ENCODE results near the gene TMEM44. TPM values are rescaled to one million over a fixed set of nuclear protein-coding genes. Genes with fewer than 3 reads are reported as not detected.

The TMEM44 gene
- total RNA-seq, 1 donor from 2014 or later, result 35.3 TPM

DNA sequence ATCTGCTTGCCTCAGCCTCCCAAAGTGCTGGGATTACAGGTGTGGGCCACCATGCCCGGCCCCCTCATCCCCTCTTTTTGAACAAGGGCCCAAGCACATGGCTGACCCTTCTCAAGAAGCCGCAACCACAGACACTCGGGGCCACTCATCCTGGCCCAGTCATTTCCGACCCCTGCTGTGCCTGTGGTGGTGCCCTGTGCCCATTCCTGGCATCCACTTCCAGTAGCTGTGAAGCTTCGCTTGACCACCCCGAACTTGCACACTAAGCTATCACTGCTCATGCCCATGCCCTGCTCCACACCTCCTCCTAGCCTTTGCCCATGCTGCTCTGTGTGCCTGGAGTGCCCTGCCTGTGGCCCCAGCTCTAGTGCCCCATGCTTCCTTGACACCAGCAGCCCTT, 8.3 kb downstream of the TMEM44 start:
- Mint-ChIP-seq H3K27ac (ENCODE audit: unreplicated experiment) (no peak overlapping the region), H3K36me3 (ENCODE audit: unreplicated experiment) (peaks cover 11% of the 10 kb centered on the region), H3K9me3 (ENCODE audit: unreplicated experiment) (peaks cover 4% of the 10 kb centered on the region), H3K4me1 (ENCODE audit: low read depth, unreplicated experiment) (no peaks in the 10 kb centered on the region), H3K27me3 (ENCODE audit: unreplicated experiment) (peaks cover 2% of the 10 kb centered on the region), H3K4me3 (ENCODE audit: unreplicated experiment) (no peak overlapping the region)
- TF ChIP-seq, protein P1, sequence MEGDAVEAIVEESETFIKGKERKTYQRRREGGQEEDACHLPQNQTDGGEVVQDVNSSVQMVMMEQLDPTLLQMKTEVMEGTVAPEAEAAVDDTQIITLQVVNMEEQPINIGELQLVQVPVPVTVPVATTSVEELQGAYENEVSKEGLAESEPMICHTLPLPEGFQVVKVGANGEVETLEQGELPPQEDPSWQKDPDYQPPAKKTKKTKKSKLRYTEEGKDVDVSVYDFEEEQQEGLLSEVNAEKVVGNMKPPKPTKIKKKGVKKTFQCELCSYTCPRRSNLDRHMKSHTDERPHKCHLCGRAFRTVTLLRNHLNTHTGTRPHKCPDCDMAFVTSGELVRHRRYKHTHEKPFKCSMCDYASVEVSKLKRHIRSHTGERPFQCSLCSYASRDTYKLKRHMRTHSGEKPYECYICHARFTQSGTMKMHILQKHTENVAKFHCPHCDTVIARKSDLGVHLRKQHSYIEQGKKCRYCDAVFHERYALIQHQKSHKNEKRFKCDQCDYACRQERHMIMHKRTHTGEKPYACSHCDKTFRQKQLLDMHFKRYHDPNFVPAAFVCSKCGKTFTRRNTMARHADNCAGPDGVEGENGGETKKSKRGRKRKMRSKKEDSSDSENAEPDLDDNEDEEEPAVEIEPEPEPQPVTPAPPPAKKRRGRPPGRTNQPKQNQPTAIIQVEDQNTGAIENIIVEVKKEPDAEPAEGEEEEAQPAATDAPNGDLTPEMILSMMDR (IDR thresholded peaks at IDR 0.05; ENCODE audit: partially characterized antibody, unreplicated experiment), result no peak
- DNase-seq, result no peak

DNA sequence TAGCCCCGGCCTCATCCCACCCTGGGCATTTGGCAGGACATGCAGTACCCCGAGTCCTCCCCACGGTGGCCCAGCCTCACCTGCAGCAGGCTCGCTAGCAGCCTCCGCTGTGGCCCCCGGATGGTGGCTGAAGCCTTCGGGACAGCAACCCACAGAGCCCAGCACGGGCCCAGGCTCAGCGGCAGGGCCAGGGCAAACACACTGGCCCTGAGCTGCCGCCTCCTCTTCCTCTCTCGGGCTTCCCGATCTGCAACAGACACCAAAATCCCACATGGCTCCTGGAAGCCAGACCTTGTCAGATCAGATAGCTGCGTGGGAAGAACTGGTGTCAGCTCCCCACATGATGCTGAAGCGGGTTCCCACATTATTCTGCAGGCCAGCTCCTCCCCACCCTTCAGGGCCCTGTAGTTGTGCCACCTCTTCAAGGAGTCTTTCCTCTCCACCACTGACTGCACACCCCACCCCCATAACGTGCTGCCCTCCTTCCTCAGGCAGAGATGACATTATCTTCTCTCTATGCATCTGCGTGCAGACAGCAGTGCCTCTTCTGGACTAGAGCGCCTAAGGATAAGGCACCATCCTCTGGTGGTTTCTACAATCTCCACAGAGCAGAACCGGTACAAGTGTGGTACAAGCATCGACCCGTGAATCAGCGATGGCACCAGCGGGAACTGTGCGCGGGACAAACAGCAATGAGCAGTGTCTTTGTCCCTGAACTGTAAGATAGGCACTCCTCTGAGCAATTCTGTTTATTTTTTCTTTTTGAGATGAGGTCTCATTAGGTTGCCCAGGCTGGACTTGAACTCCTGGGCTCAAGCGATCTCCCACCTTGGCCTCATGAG, 9.5 kb downstream of the TMEM44 start:
- Mint-ChIP-seq H3K4me1 (ENCODE audit: low read depth, unreplicated experiment) (no peaks in the 10 kb centered on the region), H3K36me3 (ENCODE audit: unreplicated experiment) (peaks cover 11% of the 10 kb centered on the region), H3K27ac (ENCODE audit: unreplicated experiment) (no peak overlapping the region), H3K27me3 (ENCODE audit: unreplicated experiment) (peaks cover 2% of the 10 kb centered on the region), H3K9me3 (ENCODE audit: unreplicated experiment) (peaks cover 4% of the 10 kb centered on the region), H3K4me3 (ENCODE audit: unreplicated experiment) (no peak overlapping the region)
- DNase-seq, result no peak
- TF ChIP-seq, protein P1 (IDR thresholded peaks at IDR 0.05; ENCODE audit: partially characterized antibody, unreplicated experiment), result no peak

DNA sequence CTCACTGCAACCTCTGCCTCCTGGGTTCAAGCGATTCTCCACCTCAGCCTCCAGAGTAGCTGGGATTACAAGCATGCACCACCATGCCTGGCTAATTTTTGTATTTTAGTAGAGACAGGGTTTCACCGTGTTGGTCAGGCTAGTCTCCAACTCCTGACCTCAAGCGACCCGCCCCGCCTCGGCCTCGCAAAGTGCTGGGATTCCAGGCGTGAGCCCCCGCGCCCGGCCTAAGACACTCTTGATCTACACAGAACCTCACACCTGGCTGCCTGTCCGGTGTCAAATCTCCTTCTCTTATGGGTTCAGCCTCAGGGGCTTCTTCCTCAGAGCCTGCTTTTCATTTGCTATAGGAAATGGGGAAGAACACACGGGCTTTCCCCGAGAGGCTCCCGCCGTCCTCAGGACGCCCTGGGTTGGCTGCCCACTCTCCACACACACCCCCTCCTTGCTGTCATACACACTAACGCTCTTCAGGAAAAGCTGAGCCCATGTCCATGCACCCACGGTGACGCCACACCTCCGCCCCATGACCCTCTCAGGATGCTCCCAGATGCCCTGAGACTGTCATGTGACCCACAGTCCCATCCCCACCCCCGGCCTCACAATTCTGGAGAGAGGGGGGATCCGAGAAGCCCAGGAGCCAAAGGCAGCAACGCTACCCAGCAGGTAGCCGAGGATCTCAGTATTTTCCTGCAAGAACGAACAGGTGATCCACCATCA, 10.4 kb downstream of the TMEM44 start:
- Mint-ChIP-seq H3K27me3 (ENCODE audit: unreplicated experiment) (peaks cover 2% of the 10 kb centered on the region), H3K9me3 (ENCODE audit: unreplicated experiment) (peaks cover 4% of the 10 kb centered on the region), H3K27ac (ENCODE audit: unreplicated experiment) (no peak overlapping the region), H3K4me1 (ENCODE audit: low read depth, unreplicated experiment) (no peaks in the 10 kb centered on the region), H3K4me3 (ENCODE audit: unreplicated experiment) (no peak overlapping the region), H3K36me3 (ENCODE audit: unreplicated experiment) (peaks cover 5% of the 10 kb centered on the region)
- no peak for DNase-seq
- TF ChIP-seq, protein P1 (IDR thresholded peaks at IDR 0.05; ENCODE audit: partially characterized antibody, unreplicated experiment), result no peak

DNA sequence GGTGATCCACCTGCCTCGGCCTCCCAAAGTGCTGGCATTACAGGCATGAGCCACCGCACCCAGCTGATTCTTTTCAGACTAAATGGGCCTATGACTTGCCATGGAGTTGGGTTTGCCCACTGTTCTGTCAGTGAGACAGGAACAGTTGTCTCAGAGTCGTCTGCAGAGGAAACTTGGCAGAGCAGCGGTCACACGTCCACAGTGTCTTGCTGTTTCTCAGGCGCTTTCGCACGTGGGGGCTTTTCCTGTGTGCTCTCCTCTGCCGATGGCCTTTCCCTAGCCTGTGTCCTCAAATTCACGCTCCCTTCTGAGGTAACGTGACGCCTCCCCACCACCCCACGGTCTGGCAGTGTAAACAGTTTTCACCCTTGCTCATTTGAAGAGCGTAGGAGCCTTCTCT, 11.3 kb downstream of the TMEM44 start:
- no peak overlapping the region for H3K4me3 Mint-ChIP-seq (ENCODE audit: unreplicated experiment)
- H3K27me3 Mint-ChIP-seq (ENCODE audit: unreplicated experiment), result peaks cover 2% of the 10 kb centered on the region
- no peaks in the 10 kb centered on the region for H3K4me1 Mint-ChIP-seq (ENCODE audit: low read depth, unreplicated experiment)
- H3K36me3 Mint-ChIP-seq (ENCODE audit: unreplicated experiment), result peaks cover 8% of the 10 kb centered on the region
- DNase-seq, result no peak
- no peak overlapping the region for H3K27ac Mint-ChIP-seq (ENCODE audit: unreplicated experiment)
- peaks cover 4% of the 10 kb centered on the region for H3K9me3 Mint-ChIP-seq (ENCODE audit: unreplicated experiment)
- TF ChIP-seq, protein P1 (IDR thresholded peaks at IDR 0.05; ENCODE audit: partially characterized antibody, unreplicated experiment), result no peak

DNA sequence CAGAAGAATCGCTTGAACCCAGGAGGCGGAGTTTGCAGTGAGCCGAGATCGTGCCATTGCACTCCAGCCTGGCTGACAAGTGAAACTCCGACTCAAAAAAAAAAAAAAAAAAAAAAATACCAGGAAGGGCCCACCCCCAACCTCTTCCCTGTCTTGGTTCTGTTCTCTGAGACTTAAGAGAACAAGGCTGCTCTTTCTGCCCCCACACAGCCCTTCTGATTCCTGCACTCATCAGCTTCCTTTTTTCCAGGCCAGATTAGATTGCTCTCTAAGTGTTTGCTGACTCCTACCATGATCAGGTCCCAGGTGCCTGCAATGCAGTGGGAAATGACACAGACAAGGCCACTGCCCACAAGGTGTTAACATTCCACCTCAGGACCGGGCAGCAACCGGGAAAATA, 13.0 kb downstream of the TMEM44 start:
- TF ChIP-seq, protein P1 (IDR thresholded peaks at IDR 0.05; ENCODE audit: partially characterized antibody, unreplicated experiment), result no peak
- no peaks in the 10 kb centered on the region for H3K27me3 Mint-ChIP-seq (ENCODE audit: unreplicated experiment)
- H3K36me3 Mint-ChIP-seq (ENCODE audit: unreplicated experiment), result peaks cover 8% of the 10 kb centered on the region
- peaks cover 4% of the 10 kb centered on the region for H3K9me3 Mint-ChIP-seq (ENCODE audit: unreplicated experiment)
- H3K4me1 Mint-ChIP-seq (ENCODE audit: low read depth, unreplicated experiment), result no peaks in the 10 kb centered on the region
- no peak for DNase-seq
- H3K27ac Mint-ChIP-seq (ENCODE audit: unreplicated experiment), result no peak overlapping the region
- no peak overlapping the region for H3K4me3 Mint-ChIP-seq (ENCODE audit: unreplicated experiment)
